Vagina (tissue), 2 donors: ENCODE measurements around the gene PADI2.

Source experiments
- POLR2A ChIP-seq, 2 donors: fragments of 450-650 bp; IDR thresholded peaks; one replicate each; pipeline ENCODE4 v1.6.1; 2017; ENCODE audit warnings: antibody characterized with exemption in 2 of 2, mild to moderate bottlenecking in 2 of 2, moderate library complexity in 2 of 2
- POLR2AphosphoS5 ChIP-seq, 2 donors: sonication (generic); formaldehyde crosslinking; IDR thresholded peaks; one replicate each; pipeline ENCODE4 v1.9.0; 2017; ENCODE audit warnings: antibody characterized with exemption in 2 of 2, mild to moderate bottlenecking in 2 of 2, low read depth in 1 of 2; ENCODE audit not compliant: insufficient read depth in 1 of 2
- TF ChIP-seq, protein P1 (sequence below), 3 experiments: fragments of 450-650 bp in 2 of 3; fragments of 200-600 bp in 1 of 3; sonication (generic) in 1 of 3; IDR thresholded peaks; one replicate each; pipeline ENCODE4 v1.5.1; 2017 to 2019; ENCODE audit warnings: antibody characterized with exemption in 3 of 3, mild to moderate bottlenecking in 2 of 3, moderate library complexity in 2 of 3

- TF ChIP-seq, protein P1, sequence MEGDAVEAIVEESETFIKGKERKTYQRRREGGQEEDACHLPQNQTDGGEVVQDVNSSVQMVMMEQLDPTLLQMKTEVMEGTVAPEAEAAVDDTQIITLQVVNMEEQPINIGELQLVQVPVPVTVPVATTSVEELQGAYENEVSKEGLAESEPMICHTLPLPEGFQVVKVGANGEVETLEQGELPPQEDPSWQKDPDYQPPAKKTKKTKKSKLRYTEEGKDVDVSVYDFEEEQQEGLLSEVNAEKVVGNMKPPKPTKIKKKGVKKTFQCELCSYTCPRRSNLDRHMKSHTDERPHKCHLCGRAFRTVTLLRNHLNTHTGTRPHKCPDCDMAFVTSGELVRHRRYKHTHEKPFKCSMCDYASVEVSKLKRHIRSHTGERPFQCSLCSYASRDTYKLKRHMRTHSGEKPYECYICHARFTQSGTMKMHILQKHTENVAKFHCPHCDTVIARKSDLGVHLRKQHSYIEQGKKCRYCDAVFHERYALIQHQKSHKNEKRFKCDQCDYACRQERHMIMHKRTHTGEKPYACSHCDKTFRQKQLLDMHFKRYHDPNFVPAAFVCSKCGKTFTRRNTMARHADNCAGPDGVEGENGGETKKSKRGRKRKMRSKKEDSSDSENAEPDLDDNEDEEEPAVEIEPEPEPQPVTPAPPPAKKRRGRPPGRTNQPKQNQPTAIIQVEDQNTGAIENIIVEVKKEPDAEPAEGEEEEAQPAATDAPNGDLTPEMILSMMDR (IDR thresholded peaks at IDR 0.05): no peak
- TF ChIP-seq POLR2A (IDR thresholded peaks at IDR 0.05): no peak
- TF ChIP-seq POLR2AphosphoS5 (IDR thresholded peaks at IDR 0.05; ENCODE audit: insufficient read depth in 1 of 2, low read depth in 1 of 2): no peak
Measured at GRCh38 chr1:17053086-17053684, 66.1 kb downstream of the PADI2 start.
